ENCODE measurements around the gene TMEM54. TPM values are rescaled to one million over a fixed set of nuclear protein-coding genes. Genes with fewer than 3 reads are reported as not detected.

The TMEM54 gene
- total RNA-seq, 4 donors from 2014 or later: 122 to 245 (median 198) TPM

DNA sequence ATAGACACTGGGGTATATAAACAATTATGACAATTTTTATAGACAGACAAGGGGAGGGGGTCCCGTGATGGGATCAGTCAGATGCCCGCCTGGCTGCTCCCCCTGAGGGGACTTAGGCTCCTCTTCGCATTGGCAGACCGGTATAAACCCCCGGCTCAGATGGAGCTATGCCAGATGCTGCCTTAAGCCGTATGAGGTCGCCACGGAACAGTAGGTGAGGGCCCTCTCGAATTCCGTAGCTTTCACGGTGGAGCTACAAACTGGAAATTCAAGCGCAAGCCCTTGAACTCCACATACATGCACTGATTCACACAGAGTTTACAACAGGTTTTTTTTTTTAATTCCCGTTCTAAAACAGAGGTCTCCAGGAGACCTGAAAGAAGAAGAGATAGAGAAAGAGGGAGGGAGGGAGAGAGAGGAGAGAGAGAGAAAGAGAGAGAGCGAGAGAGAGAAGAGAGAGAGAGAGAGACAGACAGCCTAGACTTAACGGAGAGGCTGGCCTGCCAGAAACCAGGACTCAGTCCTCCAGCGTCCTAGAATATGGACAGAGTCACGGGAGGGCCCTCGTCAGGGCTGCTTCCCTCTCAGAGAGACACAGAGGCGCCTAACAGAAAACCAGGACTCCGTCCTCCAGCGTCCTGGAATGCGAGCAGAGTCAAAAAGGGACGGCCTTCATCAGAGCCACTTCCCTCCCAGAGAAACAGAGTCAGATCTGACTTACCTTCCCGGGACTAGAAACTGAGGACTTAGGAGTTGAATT, 24.4 kb upstream of the TMEM54 start:
- H3K4me3 ChIP-seq (ENCODE audit: low read depth, poor library complexity, severe bottlenecking): no peak overlapping the region
- no peak for DNase-seq (ENCODE audit: low spot score in 2 of 2)
- intact Hi-C loops (cut with DNase I; ENCODE audit: low total_unique reads): loop anchor here (10.0 kb wide), 1 partner anchor 129 kb away; no protein-coding TSS in a partner anchor
- WGBS, 2 donors: 23 to 29% methylated on average over 24 of the region's 24 CpGs
- TF ChIP-seq, protein P1, sequence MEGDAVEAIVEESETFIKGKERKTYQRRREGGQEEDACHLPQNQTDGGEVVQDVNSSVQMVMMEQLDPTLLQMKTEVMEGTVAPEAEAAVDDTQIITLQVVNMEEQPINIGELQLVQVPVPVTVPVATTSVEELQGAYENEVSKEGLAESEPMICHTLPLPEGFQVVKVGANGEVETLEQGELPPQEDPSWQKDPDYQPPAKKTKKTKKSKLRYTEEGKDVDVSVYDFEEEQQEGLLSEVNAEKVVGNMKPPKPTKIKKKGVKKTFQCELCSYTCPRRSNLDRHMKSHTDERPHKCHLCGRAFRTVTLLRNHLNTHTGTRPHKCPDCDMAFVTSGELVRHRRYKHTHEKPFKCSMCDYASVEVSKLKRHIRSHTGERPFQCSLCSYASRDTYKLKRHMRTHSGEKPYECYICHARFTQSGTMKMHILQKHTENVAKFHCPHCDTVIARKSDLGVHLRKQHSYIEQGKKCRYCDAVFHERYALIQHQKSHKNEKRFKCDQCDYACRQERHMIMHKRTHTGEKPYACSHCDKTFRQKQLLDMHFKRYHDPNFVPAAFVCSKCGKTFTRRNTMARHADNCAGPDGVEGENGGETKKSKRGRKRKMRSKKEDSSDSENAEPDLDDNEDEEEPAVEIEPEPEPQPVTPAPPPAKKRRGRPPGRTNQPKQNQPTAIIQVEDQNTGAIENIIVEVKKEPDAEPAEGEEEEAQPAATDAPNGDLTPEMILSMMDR (IDR thresholded peaks at IDR 0.05): no peak
- TF ChIP-seq POLR2A (IDR thresholded peaks at IDR 0.05): no peak

DNA sequence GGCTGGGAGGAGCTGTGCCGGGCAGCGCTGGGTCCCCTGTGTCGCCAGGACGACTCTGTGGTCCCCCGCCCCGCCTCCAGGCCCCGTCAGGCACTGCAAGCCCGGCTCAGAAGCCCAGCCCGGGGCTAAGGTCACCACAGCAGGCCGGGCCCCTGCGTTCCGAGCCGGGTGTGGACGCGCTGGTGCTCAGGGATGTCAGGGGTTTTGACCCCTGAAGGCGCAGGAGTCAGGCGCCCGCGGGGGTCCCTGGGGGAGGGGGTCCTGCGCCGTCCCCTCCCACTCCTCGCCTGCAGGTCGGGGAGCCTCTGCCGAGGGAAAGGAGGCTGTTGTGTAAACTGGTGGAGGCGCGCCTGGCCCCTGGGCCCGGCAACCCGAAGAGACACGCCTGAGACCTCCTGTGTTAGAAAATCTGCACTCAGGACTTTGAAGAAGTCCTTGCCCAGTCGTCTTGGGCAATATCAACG, 23.7 kb upstream of the TMEM54 start:
- H3K4me3 ChIP-seq (ENCODE audit: low read depth, poor library complexity, severe bottlenecking): no peak overlapping the region
- intact Hi-C loops (cut with DNase I; ENCODE audit: low total_unique reads): loop anchor here (10.0 kb wide), 1 partner anchor 130 kb away; no protein-coding TSS in a partner anchor
- TF ChIP-seq POLR2A (IDR thresholded peaks at IDR 0.05): no peak
- TF ChIP-seq, protein P1 (IDR thresholded peaks at IDR 0.05): no peak
- no peak for DNase-seq (ENCODE audit: low spot score in 2 of 2)
- WGBS, 2 donors: 18 to 19% methylated on average over 21 to 31 of the region's 31 CpGs

- H3K4me3 ChIP-seq (ENCODE audit: low read depth, poor library complexity, severe bottlenecking): no peak overlapping the region
- 66 to 74% methylated on average over 7 of the region's 7 CpGs for WGBS, 2 donors
- no peak for DNase-seq (ENCODE audit: low spot score in 2 of 2)
- TF ChIP-seq POLR2A (IDR thresholded peaks at IDR 0.05): no peak
- TF ChIP-seq, protein P1 (IDR thresholded peaks at IDR 0.05): no peak
- intact Hi-C loops (cut with DNase I; ENCODE audit: low total_unique reads): loop anchor here (10.0 kb wide), 1 partner anchor 134 kb away; no protein-coding TSS in a partner anchor
Observed at GRCh38 chr1:32920833-32921232, 19.6 kb upstream of the TMEM54 start.

DNA sequence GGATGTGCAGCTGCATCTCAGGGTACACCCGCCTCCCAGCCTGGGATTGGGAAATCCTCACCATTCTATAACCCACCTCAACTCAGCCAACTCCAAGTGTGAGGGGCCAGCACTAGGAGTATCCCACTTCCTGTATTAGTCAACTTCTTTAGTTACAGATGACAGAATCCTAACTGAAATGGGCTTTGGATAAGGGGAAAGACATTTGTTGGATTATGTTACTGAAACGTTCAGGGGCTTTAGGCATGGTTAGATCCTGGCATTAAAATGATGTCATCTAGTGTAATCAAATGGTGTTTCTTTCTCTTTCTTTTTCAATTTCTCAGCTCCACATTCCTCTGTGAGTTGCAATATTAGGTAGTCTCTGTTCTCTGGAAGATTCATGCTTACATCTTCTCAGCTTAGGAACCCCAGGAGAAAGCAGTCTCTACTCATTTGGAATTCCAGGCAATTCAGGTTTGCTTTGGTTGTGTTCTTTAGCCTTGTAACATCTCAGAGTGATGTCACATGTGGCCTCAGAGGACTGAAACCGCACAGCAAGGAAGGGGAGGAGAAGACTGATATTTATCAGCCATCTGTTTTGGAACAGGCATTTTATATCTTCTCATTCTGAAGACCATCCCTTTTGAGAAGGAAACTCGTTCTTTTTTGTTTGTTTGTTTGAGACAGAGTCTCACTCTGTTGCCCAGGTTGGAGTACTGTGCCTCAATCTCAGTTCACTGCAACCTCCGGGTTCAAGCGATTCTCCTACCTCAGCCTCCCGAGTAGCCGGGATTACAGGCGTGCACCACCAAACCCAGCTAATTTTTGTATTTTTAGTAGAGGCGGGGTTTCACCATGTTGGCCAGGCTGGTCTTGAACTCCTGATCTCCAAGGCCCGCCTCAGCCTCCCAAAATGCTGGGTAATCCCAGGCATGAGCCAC, 18.9 kb upstream of the TMEM54 start:
- WGBS, 2 donors: 82 to 87% methylated on average over 11 of the region's 11 CpGs
- intact Hi-C loops (cut with DNase I; ENCODE audit: low total_unique reads): loop anchor here (10.0 kb wide), 1 partner anchor 135 kb away; no protein-coding TSS in a partner anchor
- DNase-seq (ENCODE audit: low spot score in 2 of 2): no peak

DNA sequence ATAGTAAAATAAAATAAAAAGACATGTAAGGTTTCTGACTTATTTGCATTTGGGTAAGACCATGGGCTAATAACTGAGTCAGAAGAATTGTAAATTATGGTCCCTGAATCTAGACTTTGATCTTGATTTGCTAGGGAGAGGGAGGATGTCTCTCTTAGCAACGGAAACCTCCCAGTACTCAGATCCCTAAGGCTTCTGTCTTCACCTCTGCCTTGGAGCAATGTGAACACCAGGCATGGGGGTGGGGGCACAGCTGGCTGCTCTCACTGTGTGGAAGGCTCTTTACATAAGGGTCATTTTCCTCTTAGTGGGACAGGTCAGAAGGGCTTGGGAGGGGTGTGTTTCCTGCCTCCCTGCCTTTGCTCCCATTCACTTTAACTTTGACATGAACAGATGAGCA, 17.0 kb upstream of the TMEM54 start:
- no peak for DNase-seq (ENCODE audit: low spot score in 2 of 2)
- TF ChIP-seq POLR2A (IDR thresholded peaks at IDR 0.05): no peak
- TF ChIP-seq, protein P1 (IDR thresholded peaks at IDR 0.05): no peak
- 21 to 42% methylated on average over 1 of the region's 1 CpG for WGBS, 2 donors
- no peak overlapping the region for H3K4me3 ChIP-seq (ENCODE audit: low read depth, poor library complexity, severe bottlenecking)
- intact Hi-C loops (cut with DNase I; ENCODE audit: low total_unique reads): no loop called here

More for the DNA sequence above, 18.9 kb upstream of the TMEM54 start:
- TF ChIP-seq POLR2A (IDR thresholded peaks at IDR 0.05): no peak
- TF ChIP-seq, protein P1 (IDR thresholded peaks at IDR 0.05): no peak
- no peak overlapping the region for H3K4me3 ChIP-seq (ENCODE audit: low read depth, poor library complexity, severe bottlenecking)

Measured in lower leg skin (tissue), 4 donors.